Hepatocyte (in vitro differentiated cells): ENCODE results near the gene CNTN6.

ENCODE experiments used
- CTCF ChIP-seq: fragments of 200-600 bp; sonication (generic); IDR thresholded peaks from 2 replicates; pipeline ENCODE4 v1.5.1; 2016; ENCODE audit warnings: antibody characterized with exemption, mild to moderate bottlenecking; ENCODE audit not compliant: poor library complexity
- EZH2phosphoT487 ChIP-seq: fragments of 200-600 bp; sonication (generic); IDR thresholded peaks from one replicate; pipeline ENCODE4 v1.6.1; 2018; ENCODE audit warnings: antibody characterized with exemption, mild to moderate bottlenecking, low read depth, moderate library complexity; ENCODE audit not compliant: unreplicated experiment, severe bottlenecking

- TF ChIP-seq CTCF (no peak), EZH2phosphoT487 (no peak)
Measured at GRCh38 chr3:1356101-1356500, 263.3 kb downstream of the CNTN6 start.
